Measurements from ENCODE around the gene GPATCH4. TPM values are rescaled to one million over a fixed set of nuclear protein-coding genes. Genes with fewer than 3 reads are reported as not detected.

The GPATCH4 gene
- total RNA-seq, 1 donor from 2014 or later: 22.4 TPM

GRCh38 chr1:156560585-156561163, 40.6 kb downstream of the GPATCH4 start:
- intact Hi-C loops (cut with DNase I): no loop called here
- no peaks in the 10 kb centered on the region for H3K27me3 ChIP-seq

GRCh38 chr1:156559797-156560385, 41.4 kb downstream of the GPATCH4 start:
- intact Hi-C loops (cut with DNase I): no loop called here
- H3K4me3 ChIP-seq: no peak overlapping the region
- no peaks in the 10 kb centered on the region for H3K4me1 ChIP-seq
- no peaks in the 10 kb centered on the region for H3K27me3 ChIP-seq
- no peak for ATAC-seq
- no peak for DNase-seq
- no peaks in the 10 kb centered on the region for H3K36me3 ChIP-seq
- H3K9me3 ChIP-seq: no peaks in the 10 kb centered on the region
- TF ChIP-seq CTCF (IDR thresholded peaks at IDR 0.05): no peak
- H3K27ac ChIP-seq: no peak overlapping the region

More at GRCh38 chr1:156560585-156561163, 40.6 kb downstream of the GPATCH4 start:
- Histone ChIP-seq H3K4me3 (no peak overlapping the region), H3K27ac (no peak overlapping the region), H3K4me1 (no peaks in the 10 kb centered on the region), H3K9me3 (no peaks in the 10 kb centered on the region), H3K36me3 (no peaks in the 10 kb centered on the region)
- DNase-seq: no peak
- TF ChIP-seq CTCF (IDR thresholded peaks at IDR 0.05): no peak
- peak; percentile 50 for ATAC-seq

- Histone ChIP-seq H3K27me3 (no peaks in the 10 kb centered on the region), H3K4me3 (no peak overlapping the region), H3K9me3 (no peaks in the 10 kb centered on the region), H3K4me1 (no peaks in the 10 kb centered on the region), H3K27ac (no peak overlapping the region), H3K36me3 (no peaks in the 10 kb centered on the region)
- DNase-seq (no peak), ATAC-seq (no peak)
- no peak for TF ChIP-seq CTCF (IDR thresholded peaks at IDR 0.05)
- intact Hi-C loops (cut with DNase I): no loop called here
These were observed 42.0 kb downstream of the GPATCH4 start for GRCh38 chr1:156559086-156559796.

- ATAC-seq (no peak), DNase-seq (no peak)
- Histone ChIP-seq H3K36me3 (no peaks in the 10 kb centered on the region), H3K4me3 (no peak overlapping the region), H3K27me3 (no peaks in the 10 kb centered on the region), H3K9me3 (no peaks in the 10 kb centered on the region), H3K4me1 (no peaks in the 10 kb centered on the region), H3K27ac (no peak overlapping the region)
- TF ChIP-seq CTCF (IDR thresholded peaks at IDR 0.05): no peak
- intact Hi-C loops (cut with DNase I): no loop called here
These were observed 44.9 kb downstream of the GPATCH4 start for GRCh38 chr1:156556354-156556753.

GRCh38 chr1:156555715-156556114, 45.6 kb downstream of the GPATCH4 start:
- no peak for TF ChIP-seq CTCF (IDR thresholded peaks at IDR 0.05)
- H3K4me1 ChIP-seq: no peaks in the 10 kb centered on the region
- no peak for ATAC-seq
- no peaks in the 10 kb centered on the region for H3K36me3 ChIP-seq
- H3K27me3 ChIP-seq: no peaks in the 10 kb centered on the region
- H3K9me3 ChIP-seq: no peaks in the 10 kb centered on the region
- no peak for DNase-seq
- no peak overlapping the region for H3K27ac ChIP-seq
- intact Hi-C loops (cut with DNase I): no loop called here
- no peak overlapping the region for H3K4me3 ChIP-seq
